Measurements from ENCODE around the gene PTPRCAP. TPM values are rescaled to one million over a fixed set of nuclear protein-coding genes. Genes with fewer than 3 reads are reported as not detected.

Gene PTPRCAP
- total RNA-seq, 1 donor from 2014 or later: 2.5 TPM

GRCh38 chr11:67452141-67452952 is 14.9 kb upstream of the PTPRCAP start, which contains the start of gene GPR152:
Gene GPR152, minus strand, starts transcription at chr11:67452729. Its CDS starts 5 bp downstream, at chr11:67452724.
- TF ChIP-seq CTCF (IDR thresholded peaks at IDR 0.05; ENCODE audit: insufficient read depth, low read length, poor library complexity, severe bottlenecking): no peak
- peaks cover 4% of the 10 kb centered on the region for H3K27me3 ChIP-seq (ENCODE audit: control insufficient read depth, insufficient read depth, low read length)
- H3K4me3 ChIP-seq (ENCODE audit: low read depth, low read length): no peak within 1 kb of the TSS
- DNase-seq (ENCODE audit: low read depth): no peak
- no peaks in the 10 kb centered on the region for H3K36me3 ChIP-seq (ENCODE audit: control insufficient read depth, insufficient read depth, low read length)

- H3K4me3 ChIP-seq (ENCODE audit: low read depth, low read length): no peak overlapping the region
- no peak for TF ChIP-seq CTCF (IDR thresholded peaks at IDR 0.05; ENCODE audit: insufficient read depth, low read length, poor library complexity, severe bottlenecking)
- no peak for DNase-seq (ENCODE audit: low read depth)
- peaks cover 4% of the 10 kb centered on the region for H3K27me3 ChIP-seq (ENCODE audit: control insufficient read depth, insufficient read depth, low read length)
- H3K36me3 ChIP-seq (ENCODE audit: control insufficient read depth, insufficient read depth, low read length): no peaks in the 10 kb centered on the region
Measured at GRCh38 chr11:67451658-67451976, 14.1 kb upstream of the PTPRCAP start.

GRCh38 chr11:67450796-67451657 is 13.5 kb upstream of the PTPRCAP start:
- Histone ChIP-seq H3K4me3 (ENCODE audit: low read depth, low read length) (no peak overlapping the region), H3K36me3 (ENCODE audit: control insufficient read depth, insufficient read depth, low read length) (no peaks in the 10 kb centered on the region), H3K27me3 (ENCODE audit: control insufficient read depth, insufficient read depth, low read length) (peaks cover 3% of the 10 kb centered on the region)
- DNase-seq (ENCODE audit: low read depth): no peak
- no peak for TF ChIP-seq CTCF (IDR thresholded peaks at IDR 0.05; ENCODE audit: insufficient read depth, low read length, poor library complexity, severe bottlenecking)

GRCh38 chr11:67449116-67449844 is 11.8 kb upstream of the PTPRCAP start:
- Histone ChIP-seq H3K27me3 (ENCODE audit: control insufficient read depth, insufficient read depth, low read length) (no peaks in the 10 kb centered on the region), H3K36me3 (ENCODE audit: control insufficient read depth, insufficient read depth, low read length) (no peaks in the 10 kb centered on the region), H3K4me3 (ENCODE audit: low read depth, low read length) (no peak overlapping the region)
- TF ChIP-seq CTCF (IDR thresholded peaks at IDR 0.05; ENCODE audit: insufficient read depth, low read length, poor library complexity, severe bottlenecking): no peak
- DNase-seq (ENCODE audit: low read depth): no peak

- Histone ChIP-seq H3K27me3 (ENCODE audit: control insufficient read depth, insufficient read depth, low read length) (no peaks in the 10 kb centered on the region), H3K36me3 (ENCODE audit: control insufficient read depth, insufficient read depth, low read length) (no peaks in the 10 kb centered on the region), H3K4me3 (ENCODE audit: low read depth, low read length) (no peak overlapping the region)
- TF ChIP-seq CTCF (IDR thresholded peaks at IDR 0.05; ENCODE audit: insufficient read depth, low read length, poor library complexity, severe bottlenecking): no peak
- no peak for DNase-seq (ENCODE audit: low read depth)
Measured at GRCh38 chr11:67448220-67448609, 10.7 kb upstream of the PTPRCAP start.
